ENCODE data around the gene RESP18. TPM values are rescaled to one million over a fixed set of nuclear protein-coding genes. Genes with fewer than 3 reads are reported as not detected.

Gene RESP18
- total RNA-seq, 1 experiment from 2014 or later: not detected

GRCh38 chr2:219304223-219304622 lies 28.3 kb downstream of the RESP18 start:
- H3K9me3 ChIP-seq: no peaks in the 10 kb centered on the region
- POLR2A ChIA-PET: no interaction called here
- Mint-ChIP-seq H3K9me3 (ENCODE audit: unreplicated experiment) (no peaks in the 10 kb centered on the region), H3K27me3 (ENCODE audit: insufficient read depth, unreplicated experiment) (peaks cover 26% of the 10 kb centered on the region), H3K36me3 (ENCODE audit: insufficient read depth, unreplicated experiment) (no peaks in the 10 kb centered on the region), H3K27ac (ENCODE audit: unreplicated experiment) (no peak overlapping the region), H3K4me1 (ENCODE audit: low read depth, unreplicated experiment) (no peaks in the 10 kb centered on the region), H3K4me3 (ENCODE audit: unreplicated experiment) (no peak overlapping the region)
- H3K4me1 ChIP-seq: no peaks in the 10 kb centered on the region
- CTCF ChIA-PET: interaction anchor here (2.1 kb wide), 1 partner anchor 9 kb away, joined by 7 read pairs; no protein-coding TSS in a partner anchor
- H3K36me3 ChIP-seq (ENCODE audit: control insufficient read depth, insufficient read depth, low read length): no peaks in the 10 kb centered on the region
- no TSS peak for BruUV-seq (replicated peaks)
- intact Hi-C loops (cut with micrococcal nuclease; ENCODE audit: unreplicated experiment): no loop called here
- no peak overlapping the region for H3K4me3 ChIP-seq (ENCODE audit: low read depth, low read length)
- no peak for DNase-seq
- TF ChIP-seq CTCF (IDR thresholded peaks at IDR 0.05; ENCODE audit: insufficient read depth in 1 of 2, low read depth in 1 of 2, low read length in 1 of 2, severe bottlenecking in 1 of 2, unreplicated experiment in 1 of 2): no peak
- no peaks in the 10 kb centered on the region; the same call in none of the 2 replicates for H3K27me3 ChIP-seq (replicated peaks; ENCODE audit: control insufficient read depth, insufficient read depth, low read length)

- H3K27me3 ChIP-seq (replicated peaks; ENCODE audit: control insufficient read depth, insufficient read depth, low read length): no peaks in the 10 kb centered on the region; the same call in none of the 2 replicates
- ChIA-PET POLR2A (no interaction called here), CTCF (no interaction called here)
Observed at GRCh38 chr2:219302412-219302968, 30.1 kb downstream of the RESP18 start.

GRCh38 chr2:219300022-219300421 lies 32.5 kb downstream of the RESP18 start:
- Mint-ChIP-seq H3K4me3 (ENCODE audit: unreplicated experiment) (no peak overlapping the region), H3K9me3 (ENCODE audit: unreplicated experiment) (no peaks in the 10 kb centered on the region), H3K4me1 (ENCODE audit: low read depth, unreplicated experiment) (no peaks in the 10 kb centered on the region), H3K27ac (ENCODE audit: unreplicated experiment) (no peak overlapping the region), H3K36me3 (ENCODE audit: insufficient read depth, unreplicated experiment) (peaks cover 5% of the 10 kb centered on the region), H3K27me3 (ENCODE audit: insufficient read depth, unreplicated experiment) (peaks cover 18% of the 10 kb centered on the region)
- peaks cover 4% of the 10 kb centered on the region; the same call in 1 of the 2 replicates for H3K4me1 ChIP-seq
- ChIA-PET POLR2A (no interaction called here), CTCF (interaction anchor here (1.4 kb wide), 1 partner anchor 14 kb away, joined by 3 read pairs; no protein-coding TSS in a partner anchor)
- no peak for TF ChIP-seq CTCF (IDR thresholded peaks at IDR 0.05; ENCODE audit: insufficient read depth in 1 of 2, low read depth in 1 of 2, low read length in 1 of 2, severe bottlenecking in 1 of 2, unreplicated experiment in 1 of 2)
- intact Hi-C loops (cut with micrococcal nuclease; ENCODE audit: unreplicated experiment): no loop called here
- no peak overlapping the region for H3K4me3 ChIP-seq (ENCODE audit: low read depth, low read length)
- no peaks in the 10 kb centered on the region for H3K9me3 ChIP-seq
- DNase-seq: no peak
- H3K27me3 ChIP-seq (replicated peaks; ENCODE audit: control insufficient read depth, insufficient read depth, low read length): no peaks in the 10 kb centered on the region; the same call in none of the 2 replicates
- no TSS peak for BruUV-seq (replicated peaks)
- no peaks in the 10 kb centered on the region for H3K36me3 ChIP-seq (ENCODE audit: control insufficient read depth, insufficient read depth, low read length)

More at GRCh38 chr2:219302412-219302968, 30.1 kb downstream of the RESP18 start:
- no peak overlapping the region for H3K4me3 ChIP-seq (ENCODE audit: low read depth, low read length)
- H3K27ac Mint-ChIP-seq (ENCODE audit: unreplicated experiment): no peak overlapping the region
- intact Hi-C loops (cut with micrococcal nuclease; ENCODE audit: unreplicated experiment): no loop called here
- BruUV-seq (replicated peaks): no TSS peak
- no peaks in the 10 kb centered on the region for H3K36me3 Mint-ChIP-seq (ENCODE audit: insufficient read depth, unreplicated experiment)
- no peak overlapping the region for H3K4me3 Mint-ChIP-seq (ENCODE audit: unreplicated experiment)
- no peak for DNase-seq
- H3K4me1 Mint-ChIP-seq (ENCODE audit: low read depth, unreplicated experiment): no peaks in the 10 kb centered on the region
- H3K36me3 ChIP-seq (ENCODE audit: control insufficient read depth, insufficient read depth, low read length): no peaks in the 10 kb centered on the region
- TF ChIP-seq CTCF (IDR thresholded peaks at IDR 0.05; ENCODE audit: insufficient read depth in 1 of 2, low read depth in 1 of 2, low read length in 1 of 2, severe bottlenecking in 1 of 2, unreplicated experiment in 1 of 2): no peak
- no peaks in the 10 kb centered on the region for H3K9me3 ChIP-seq
- peaks cover 26% of the 10 kb centered on the region for H3K27me3 Mint-ChIP-seq (ENCODE audit: insufficient read depth, unreplicated experiment)
- no peaks in the 10 kb centered on the region for H3K9me3 Mint-ChIP-seq (ENCODE audit: unreplicated experiment)
- H3K4me1 ChIP-seq: no peaks in the 10 kb centered on the region; the same call in 1 of the 2 replicates
